SIG-M5 treated with dmso at 0.1 percent for 504 hours (cell line): Measurements from ENCODE around the gene ABCC11.

ENCODE experiments used
- DNase-seq: peaks from one replicate; lab custom pipeline; 2025; ENCODE audit not compliant: unreplicated experiment; lab: John Stamatoyannopoulos, UW

ABCC11 gene

GRCh38 chr16:48133455-48134211 is 113.7 kb downstream of the ABCC11 start:
- no peak for DNase-seq

- no peak for DNase-seq
These were observed 114.6 kb downstream of the ABCC11 start for GRCh38 chr16:48132696-48133095.

GRCh38 chr16:48131201-48131935 is 116.0 kb downstream of the ABCC11 start:
- DNase-seq = no peak

- no peak for DNase-seq
These were observed 117.4 kb downstream of the ABCC11 start for GRCh38 chr16:48129926-48130325.

GRCh38 chr16:48128769-48129168 is 118.6 kb downstream of the ABCC11 start:
- DNase-seq = no peak

- peak; percentile 21 for DNase-seq
These were observed 120.3 kb downstream of the ABCC11 start for GRCh38 chr16:48126801-48127644.

- DNase-seq = no peak
These were observed 121.5 kb downstream of the ABCC11 start for GRCh38 chr16:48125888-48126287.

GRCh38 chr16:48124266-48124665 is 123.1 kb downstream of the ABCC11 start:
- DNase-seq = no peak

GRCh38 chr16:48123104-48123788 is 124.1 kb downstream of the ABCC11 start:
- DNase-seq = peak; percentile 3

- DNase-seq = no peak
These were observed 126.1 kb downstream of the ABCC11 start for GRCh38 chr16:48121276-48121675.

- no peak for DNase-seq
These were observed 128.5 kb downstream of the ABCC11 start for GRCh38 chr16:48118841-48119240.

GRCh38 chr16:48117217-48118105 is 129.9 kb downstream of the ABCC11 start:
- peak; percentile 49 for DNase-seq
